Measurements from ENCODE around the gene ADAMTS2.
"Not testable (repeated sequence)": the region's sequence is repeated elsewhere in the genome, so short reads cannot be mapped to it uniquely, and the experiment has no call there.

ADAMTS2 gene

DNA sequence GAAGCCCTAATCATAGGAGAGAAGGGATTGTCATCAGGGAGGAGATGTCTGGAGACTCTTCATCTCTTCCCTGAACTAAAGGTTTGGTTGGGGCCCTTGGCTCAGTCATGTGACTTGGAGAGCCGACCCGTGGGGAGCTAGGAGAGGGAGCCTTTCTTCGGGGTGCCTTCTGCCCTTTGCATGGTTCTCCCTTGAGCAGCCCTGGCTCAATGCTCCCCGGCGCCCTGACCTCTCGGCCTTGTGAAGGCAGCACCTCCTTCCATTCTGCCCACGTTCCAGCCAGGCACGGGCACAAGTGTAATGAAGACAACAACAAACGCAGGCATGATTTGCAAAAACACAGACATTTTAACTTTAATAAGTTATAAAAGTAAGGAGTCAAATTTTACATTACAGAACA lies 234.7 kb downstream of the ADAMTS2 start:
- Histone ChIP-seq H3K36me3 (ENCODE audit: low read length) (no peaks in the 10 kb centered on the region), H3K27ac (ENCODE audit: low read depth, low read length) (no peak overlapping the region), H3K9me3 (ENCODE audit: insufficient read depth, low read length) (no peaks in the 10 kb centered on the region), H4K20me1 (ENCODE audit: low read depth, low read length) (no peaks in the 10 kb centered on the region), H3K79me2 (ENCODE audit: insufficient read depth, low read length) (no peaks in the 10 kb centered on the region), H3K9ac (ENCODE audit: low read length) (no peak overlapping the region), H3K9me2 (replicated peaks; ENCODE audit: insufficient read depth, low read length) (no peaks in the 10 kb centered on the region), H3F3A (ENCODE audit: insufficient read depth) (no peaks in the 10 kb centered on the region), H2AFZ (ENCODE audit: low read depth, low read length, severe bottlenecking) (no peak overlapping the region), H3K27me3 (ENCODE audit: low read length) (no peaks in the 10 kb centered on the region), H3K4me3 (ENCODE audit: insufficient read depth, low read length, poor library complexity, severe bottlenecking) (no peak overlapping the region), H3K4me2 (ENCODE audit: low read depth, low read length, poor library complexity, severe bottlenecking) (no peak overlapping the region)
- no peak for TF ChIP-seq EZH2phosphoT487 (conservative IDR thresholded peaks at IDR 0.05; ENCODE audit: low read length)
- TF ChIP-seq, protein P1, sequence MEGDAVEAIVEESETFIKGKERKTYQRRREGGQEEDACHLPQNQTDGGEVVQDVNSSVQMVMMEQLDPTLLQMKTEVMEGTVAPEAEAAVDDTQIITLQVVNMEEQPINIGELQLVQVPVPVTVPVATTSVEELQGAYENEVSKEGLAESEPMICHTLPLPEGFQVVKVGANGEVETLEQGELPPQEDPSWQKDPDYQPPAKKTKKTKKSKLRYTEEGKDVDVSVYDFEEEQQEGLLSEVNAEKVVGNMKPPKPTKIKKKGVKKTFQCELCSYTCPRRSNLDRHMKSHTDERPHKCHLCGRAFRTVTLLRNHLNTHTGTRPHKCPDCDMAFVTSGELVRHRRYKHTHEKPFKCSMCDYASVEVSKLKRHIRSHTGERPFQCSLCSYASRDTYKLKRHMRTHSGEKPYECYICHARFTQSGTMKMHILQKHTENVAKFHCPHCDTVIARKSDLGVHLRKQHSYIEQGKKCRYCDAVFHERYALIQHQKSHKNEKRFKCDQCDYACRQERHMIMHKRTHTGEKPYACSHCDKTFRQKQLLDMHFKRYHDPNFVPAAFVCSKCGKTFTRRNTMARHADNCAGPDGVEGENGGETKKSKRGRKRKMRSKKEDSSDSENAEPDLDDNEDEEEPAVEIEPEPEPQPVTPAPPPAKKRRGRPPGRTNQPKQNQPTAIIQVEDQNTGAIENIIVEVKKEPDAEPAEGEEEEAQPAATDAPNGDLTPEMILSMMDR (IDR thresholded peaks at IDR 0.05; ENCODE audit: insufficient read depth, low read length, poor library complexity, severe bottlenecking): no peak

DNA sequence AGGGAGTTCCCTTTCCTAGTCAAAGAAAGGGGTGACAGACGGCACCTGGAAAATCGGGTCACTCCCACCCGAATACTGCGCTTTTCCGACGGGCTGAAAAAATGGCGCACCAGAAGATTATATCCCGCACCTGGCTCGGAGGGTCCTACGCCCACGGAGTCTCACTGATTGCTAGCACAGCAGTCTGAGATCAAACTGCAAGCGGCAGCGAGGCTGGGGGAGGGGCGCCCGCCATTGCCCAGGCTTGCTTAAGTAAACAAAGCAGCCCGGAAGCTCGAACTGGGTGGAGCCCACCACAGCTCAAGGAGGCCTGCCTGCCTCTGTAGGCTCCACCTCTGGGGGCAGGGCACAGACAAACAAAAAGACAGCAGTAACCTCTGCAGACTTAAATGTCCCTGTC lies 244.0 kb downstream of the ADAMTS2 start:
- not testable (repeated sequence) for H3K9ac ChIP-seq (ENCODE audit: low read length); H2AFZ ChIP-seq (ENCODE audit: low read depth, low read length, severe bottlenecking); H3K9me3 ChIP-seq (ENCODE audit: insufficient read depth, low read length); H3K4me2 ChIP-seq (ENCODE audit: low read depth, low read length, poor library complexity, severe bottlenecking); H3K79me2 ChIP-seq (ENCODE audit: insufficient read depth, low read length); H3K36me3 ChIP-seq (ENCODE audit: low read length); H4K20me1 ChIP-seq (ENCODE audit: low read depth, low read length); H3K27me3 ChIP-seq (ENCODE audit: low read length); H3K4me3 ChIP-seq (ENCODE audit: insufficient read depth, low read length, poor library complexity, severe bottlenecking); H3K9me2 ChIP-seq (replicated peaks; ENCODE audit: insufficient read depth, low read length); H3F3A ChIP-seq (ENCODE audit: insufficient read depth); H3K27ac ChIP-seq (ENCODE audit: low read depth, low read length)

DNA sequence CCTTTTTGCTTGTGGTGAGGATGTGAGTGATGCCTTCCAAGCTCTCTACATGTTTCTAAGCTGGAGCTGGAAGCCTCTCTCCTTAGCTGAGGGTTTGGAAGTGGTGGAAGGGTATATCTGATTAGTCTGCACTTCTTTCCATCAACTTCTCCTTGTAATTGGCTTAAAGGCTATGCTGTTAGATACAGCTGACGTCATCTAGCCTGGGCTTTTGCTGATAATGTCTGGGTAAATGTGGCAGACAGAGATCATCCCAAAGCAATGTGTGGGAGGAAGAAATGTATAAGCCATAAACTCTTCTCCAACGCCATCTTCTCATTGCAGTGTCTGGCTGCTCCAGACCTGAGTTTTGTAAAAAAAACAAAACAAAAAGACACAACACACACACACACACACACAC lies 255.8 kb downstream of the ADAMTS2 start:
- H4K20me1 ChIP-seq (ENCODE audit: low read depth, low read length): no peaks in the 10 kb centered on the region
- no peak overlapping the region for H2AFZ ChIP-seq (ENCODE audit: low read depth, low read length, severe bottlenecking)
- no peak overlapping the region for H3K9ac ChIP-seq (ENCODE audit: low read length)
- no peaks in the 10 kb centered on the region for H3K79me2 ChIP-seq (ENCODE audit: insufficient read depth, low read length)
- TF ChIP-seq EZH2phosphoT487 (conservative IDR thresholded peaks at IDR 0.05; ENCODE audit: low read length): no peak
- TF ChIP-seq, protein P1 (IDR thresholded peaks at IDR 0.05; ENCODE audit: insufficient read depth, low read length, poor library complexity, severe bottlenecking): no peak
- no peaks in the 10 kb centered on the region for H3F3A ChIP-seq (ENCODE audit: insufficient read depth)
- H3K4me3 ChIP-seq (ENCODE audit: insufficient read depth, low read length, poor library complexity, severe bottlenecking): no peak overlapping the region
- no peaks in the 10 kb centered on the region for H3K27me3 ChIP-seq (ENCODE audit: low read length)
- H3K27ac ChIP-seq (ENCODE audit: low read depth, low read length): no peak overlapping the region
- H3K4me2 ChIP-seq (ENCODE audit: low read depth, low read length, poor library complexity, severe bottlenecking): no peak overlapping the region
- no peaks in the 10 kb centered on the region for H3K9me2 ChIP-seq (replicated peaks; ENCODE audit: insufficient read depth, low read length)
- no peaks in the 10 kb centered on the region for H3K36me3 ChIP-seq (ENCODE audit: low read length)
- 0 out of 2 replicates have a peak, but pooled peaks cover 1% of the 10 kb centered on the region for H3K9me3 ChIP-seq (ENCODE audit: insufficient read depth, low read length)

DNA sequence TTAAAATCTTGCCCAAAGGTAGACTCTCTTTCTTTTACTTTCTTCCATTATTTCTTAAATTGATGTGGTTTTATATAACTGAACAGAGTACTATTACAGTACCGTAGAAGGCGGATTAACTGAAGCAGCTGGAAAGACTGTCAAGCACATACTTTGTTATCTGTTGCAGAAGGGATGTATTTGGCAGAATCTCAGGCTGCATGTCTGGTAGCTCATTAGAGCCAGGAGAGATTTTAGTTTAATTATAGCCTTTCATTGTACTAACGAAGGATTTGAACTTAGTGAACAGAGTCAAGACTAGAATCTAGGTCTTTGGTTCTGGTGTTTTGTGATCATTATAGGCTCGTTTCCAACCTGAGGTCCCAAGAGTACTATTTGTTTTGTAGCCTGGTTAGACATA lies 264.5 kb downstream of the ADAMTS2 start:
- H3F3A ChIP-seq (ENCODE audit: insufficient read depth): no peaks in the 10 kb centered on the region
- H3K9me2 ChIP-seq (replicated peaks; ENCODE audit: insufficient read depth, low read length): no peaks in the 10 kb centered on the region
- H3K36me3 ChIP-seq (ENCODE audit: low read length): no peaks in the 10 kb centered on the region
- H3K4me3 ChIP-seq (ENCODE audit: insufficient read depth, low read length, poor library complexity, severe bottlenecking): no peak overlapping the region
- H3K9ac ChIP-seq (ENCODE audit: low read length): no peak overlapping the region
- H3K27me3 ChIP-seq (ENCODE audit: low read length): no peaks in the 10 kb centered on the region
- TF ChIP-seq EZH2phosphoT487 (conservative IDR thresholded peaks at IDR 0.05; ENCODE audit: low read length): no peak
- TF ChIP-seq, protein P1 (IDR thresholded peaks at IDR 0.05; ENCODE audit: insufficient read depth, low read length, poor library complexity, severe bottlenecking): no peak
- H3K27ac ChIP-seq (ENCODE audit: low read depth, low read length): no peak overlapping the region
- H3K79me2 ChIP-seq (ENCODE audit: insufficient read depth, low read length): no peaks in the 10 kb centered on the region
- H3K9me3 ChIP-seq (ENCODE audit: insufficient read depth, low read length): peaks cover 23% of the 10 kb centered on the region; the same call in 1 of the 2 replicates
- H2AFZ ChIP-seq (ENCODE audit: low read depth, low read length, severe bottlenecking): no peak overlapping the region
- H4K20me1 ChIP-seq (ENCODE audit: low read depth, low read length): no peaks in the 10 kb centered on the region
- H3K4me2 ChIP-seq (ENCODE audit: low read depth, low read length, poor library complexity, severe bottlenecking): no peak overlapping the region
